ENCODE data around the gene POLR1E. TPM values are rescaled to one million over a fixed set of nuclear protein-coding genes. Genes with fewer than 3 reads are reported as not detected.

POLR1E gene
- total RNA-seq, 1 experiment from 2014 or later = 45.8 TPM

DNA sequence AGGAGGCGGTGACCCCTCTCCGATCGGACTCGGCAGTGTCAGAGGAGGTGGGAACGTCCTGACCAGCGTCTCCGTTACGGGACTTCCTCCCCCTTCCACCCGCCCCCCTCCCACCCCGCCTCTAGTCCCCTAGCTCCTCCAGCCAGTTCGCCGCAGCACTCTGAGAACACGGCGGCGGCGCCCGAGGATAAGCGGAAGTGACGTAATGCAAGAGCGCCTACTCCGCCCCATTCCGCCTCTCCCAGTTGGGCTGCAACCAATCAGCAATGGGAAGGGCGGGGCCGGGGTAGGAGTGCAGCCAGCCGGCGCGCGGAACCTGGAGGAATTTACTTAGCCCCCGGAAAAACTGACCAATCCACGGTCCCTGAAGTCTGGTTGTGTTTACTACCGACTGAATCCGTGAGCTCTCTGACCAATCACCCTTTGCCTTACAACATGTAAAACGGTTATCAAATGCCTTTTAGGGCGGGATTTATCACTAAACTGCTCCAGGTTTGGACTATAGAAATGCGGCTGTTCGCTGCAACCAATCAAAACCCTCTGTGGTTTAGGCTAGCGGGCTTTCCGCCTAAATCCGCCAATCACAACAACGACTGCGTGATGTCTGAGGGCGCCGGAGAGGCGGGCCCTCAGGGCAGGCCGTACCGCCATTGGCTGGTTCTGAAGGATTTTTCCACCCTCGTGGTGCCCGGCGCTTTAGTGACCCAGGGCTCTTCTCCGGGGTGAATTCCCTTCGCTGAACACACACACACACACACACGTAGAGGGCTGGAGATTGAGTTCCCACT lies 20.3 kb upstream of the POLR1E start, which contains the start of gene ZBTB5:
ZBTB5 (minus strand) TSS at position 202 of the 788 bp plus-strand sequence. CDS start 22,899 bp downstream, outside the sequence.
- H4K8ac ChIP-seq (replicated peaks; ENCODE audit: insufficient read length, low read depth, low read length) = no peak within 1 kb of the TSS
- H2AK5ac ChIP-seq (ENCODE audit: insufficient read length, low read length) = no peak within 1 kb of the TSS
- H3K23me2 ChIP-seq (ENCODE audit: insufficient read length, low read depth, low read length, poor library complexity, severe bottlenecking) = peaks cover 17% of the 10 kb centered on the region
- peak within 1 kb of the TSS; percentile 96 for H3K18ac ChIP-seq (ENCODE audit: insufficient read length, low read depth, low read length)
- peak within 1 kb of the TSS; percentile 97 for H2BK20ac ChIP-seq (ENCODE audit: low read depth, low read length, poor library complexity, severe bottlenecking)
- H2BK15ac ChIP-seq (ENCODE audit: low read depth, low read length) = no peak within 1 kb of the TSS
- no peaks in the 10 kb centered on the region for H3K27me3 ChIP-seq (ENCODE audit: insufficient read depth, low read length)
- peak within 1 kb of the TSS; percentile 97 for H3K9ac ChIP-seq (ENCODE audit: extremely low read depth, insufficient read length, low read length)
- H2BK120ac ChIP-seq (ENCODE audit: low read depth, low read length, poor library complexity, severe bottlenecking) = peak within 1 kb of the TSS; percentile 99
- no peaks in the 10 kb centered on the region for H3K27me3 Mint-ChIP-seq (ENCODE audit: low read depth)
- peak within 1 kb of the TSS; percentile 95 to 99 for H3K4me3 Mint-ChIP-seq
- no peaks in the 10 kb centered on the region for H3K9me3 ChIP-seq (ENCODE audit: control insufficient read depth, low read depth, low read length)
- H3K14ac ChIP-seq (ENCODE audit: insufficient read depth, low read length) = peak within 1 kb of the TSS; percentile 99
- TF ChIP-seq, protein P1, sequence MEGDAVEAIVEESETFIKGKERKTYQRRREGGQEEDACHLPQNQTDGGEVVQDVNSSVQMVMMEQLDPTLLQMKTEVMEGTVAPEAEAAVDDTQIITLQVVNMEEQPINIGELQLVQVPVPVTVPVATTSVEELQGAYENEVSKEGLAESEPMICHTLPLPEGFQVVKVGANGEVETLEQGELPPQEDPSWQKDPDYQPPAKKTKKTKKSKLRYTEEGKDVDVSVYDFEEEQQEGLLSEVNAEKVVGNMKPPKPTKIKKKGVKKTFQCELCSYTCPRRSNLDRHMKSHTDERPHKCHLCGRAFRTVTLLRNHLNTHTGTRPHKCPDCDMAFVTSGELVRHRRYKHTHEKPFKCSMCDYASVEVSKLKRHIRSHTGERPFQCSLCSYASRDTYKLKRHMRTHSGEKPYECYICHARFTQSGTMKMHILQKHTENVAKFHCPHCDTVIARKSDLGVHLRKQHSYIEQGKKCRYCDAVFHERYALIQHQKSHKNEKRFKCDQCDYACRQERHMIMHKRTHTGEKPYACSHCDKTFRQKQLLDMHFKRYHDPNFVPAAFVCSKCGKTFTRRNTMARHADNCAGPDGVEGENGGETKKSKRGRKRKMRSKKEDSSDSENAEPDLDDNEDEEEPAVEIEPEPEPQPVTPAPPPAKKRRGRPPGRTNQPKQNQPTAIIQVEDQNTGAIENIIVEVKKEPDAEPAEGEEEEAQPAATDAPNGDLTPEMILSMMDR (conservative IDR thresholded peaks at IDR 0.05) = no peak
- peaks cover 12 to 24% (median 13%) of the 10 kb centered on the region in 3 experiments; a peak in 5 of 7 replicates for H3K36me3 Mint-ChIP-seq (ENCODE audit: insufficient read depth in 1 of 3, low read depth in 3 of 3)
- no peak within 1 kb of the TSS for H3K23ac ChIP-seq (ENCODE audit: insufficient read length, low read depth, low read length)
- H2BK5ac ChIP-seq (ENCODE audit: insufficient read length, low read length) = peak within 1 kb of the TSS; percentile 4
- H3T11ph ChIP-seq (ENCODE audit: low read length) = peak within 1 kb of the TSS; percentile 48
- H3K79me2 ChIP-seq (ENCODE audit: insufficient read depth, low read length) = peaks cover 24% of the 10 kb centered on the region; the same call in 1 of the 2 replicates
- H2AFZ ChIP-seq (ENCODE audit: low read length) = no peak within 1 kb of the TSS
- H4K20me1 ChIP-seq (ENCODE audit: control insufficient read depth, insufficient read depth, insufficient read length) = no peaks in the 10 kb centered on the region
- peak within 1 kb of the TSS; percentile 95 for H4K91ac ChIP-seq (ENCODE audit: insufficient read length, low read depth, low read length)
- peak within 1 kb of the TSS; percentile 44 for H3K27ac ChIP-seq (ENCODE audit: insufficient read length, low read depth, low read length)
- peaks cover 5% of the 10 kb centered on the region for H3K79me1 ChIP-seq (ENCODE audit: insufficient read depth, low read depth, low read length, poor library complexity, severe bottlenecking)
- peak within 1 kb of the TSS; percentile 100; the same call in 1 of the 2 replicates for H3K4ac ChIP-seq (ENCODE audit: low read depth, low read length)
- H3K56ac ChIP-seq (ENCODE audit: insufficient read length, low read depth, low read length) = peak within 1 kb of the TSS; percentile 7
- H3K9me3 Mint-ChIP-seq = no peaks in the 10 kb centered on the region; a peak in 1 of 5 replicates
- H4K5ac ChIP-seq (ENCODE audit: insufficient read length, low read depth, low read length) = peak within 1 kb of the TSS; percentile 69
- H3K4me1 Mint-ChIP-seq = peaks cover 24 to 28% of the 10 kb centered on the region in 2 experiments
- H2BK12ac ChIP-seq (ENCODE audit: insufficient read length, low read depth, low read length) = peak within 1 kb of the TSS; percentile 84
- H3K4me2 ChIP-seq (ENCODE audit: insufficient read depth, insufficient read length, low read length) = peak within 1 kb of the TSS; percentile 96
- H3K27ac Mint-ChIP-seq = peak within 1 kb of the TSS; percentile 100
- no CpG with 5 or more reads among the region's 52 CpGs for WGBS (ENCODE audit: extremely low coverage, insufficient read length, low lambda C conversion rate)
- H3K4me1 ChIP-seq (ENCODE audit: insufficient read depth, low read length) = peaks cover 2% of the 10 kb centered on the region; the same call in 1 of the 2 replicates
- peak; percentile 99 for DNase-seq
